Liver (tissue), 9 donors: ENCODE data around the gene CCDC61. TPM values are rescaled to one million over a fixed set of nuclear protein-coding genes. Genes with fewer than 3 reads are reported as not detected.

Experiments used
- DNase-seq: peaks from one replicate; pipeline ENCODE4 v3.0.0-alpha.2; 2017; ENCODE audit warnings: low spot score
- H3K27ac ChIP-seq, 2 donors: one replicate each; pipeline ENCODE4 v1.7.0; 2013; ENCODE audit warnings: inconsistent platforms in 2 of 2, low read length in 2 of 2, control low read depth in 1 of 2, low read depth in 1 of 2, mild to moderate bottlenecking in 1 of 2
- H3K27me3 ChIP-seq, 4 donors: one replicate each; pipeline versions ENCODE4 v1.6.1 to v1.7.0; 2013; ENCODE audit warnings: low read length in 3 of 4, inconsistent platforms in 1 of 4, mild to moderate bottlenecking in 1 of 4, moderate library complexity in 1 of 4; ENCODE audit not compliant: control insufficient read depth in 4 of 4, insufficient read depth in 4 of 4
- H3K36me3 ChIP-seq, 4 donors: one replicate each; pipeline versions ENCODE4 v1.6.1 to v1.7.0; 2013; ENCODE audit warnings: low read length in 3 of 4, mild to moderate bottlenecking in 3 of 4, low read depth in 1 of 4, moderate library complexity in 1 of 4; ENCODE audit not compliant: control insufficient read depth in 4 of 4, insufficient read depth in 3 of 4
- H3K4me1 ChIP-seq, 4 donors: one replicate each; pipeline versions ENCODE4 v1.6.1 to v1.7.0; 2013; ENCODE audit warnings: low read length in 3 of 4, mild to moderate bottlenecking in 3 of 4, moderate library complexity in 1 of 4; ENCODE audit not compliant: control insufficient read depth in 4 of 4, insufficient read depth in 4 of 4
- H3K4me3 ChIP-seq, 3 donors: one replicate each; pipeline versions ENCODE4 v1.6.1 to v1.7.0; 2013; ENCODE audit warnings: low read length in 3 of 3, control low read depth in 1 of 3, low read depth in 1 of 3, mild to moderate bottlenecking in 1 of 3
- H3K9ac ChIP-seq, 2 donors: one replicate each; pipeline ENCODE4 v1.7.0; 2013; ENCODE audit warnings: low read length in 2 of 2, mild to moderate bottlenecking in 2 of 2, moderate library complexity in 2 of 2, control low read depth in 1 of 2, low read depth in 1 of 2
- H3K9me3 ChIP-seq, 4 donors: one replicate each; pipeline versions ENCODE4 v1.6.1 to v1.7.0; 2013; ENCODE audit warnings: low read length in 3 of 4; ENCODE audit not compliant: control insufficient read depth in 4 of 4
- EGR1 ChIP-seq, 2 donors: IDR thresholded peaks; 2 replicates each; pipeline ENCODE4 v1.6.1; 2016 to 2018; ENCODE audit warnings: antibody characterized with exemption in 2 of 2, low read depth in 2 of 2
- FOXA1 ChIP-seq: IDR thresholded peaks from 2 replicates; pipeline ENCODE4 v1.6.1; 2016; ENCODE audit warnings: antibody characterized with exemption
- FOXA2 ChIP-seq: IDR thresholded peaks from 2 replicates; pipeline ENCODE4 v1.6.1; 2016; ENCODE audit warnings: antibody characterized with exemption
- GABPA ChIP-seq, 2 donors: IDR thresholded peaks in 1 of 2; conservative IDR thresholded peaks in 1 of 2; 2 replicates each; pipeline ENCODE4 v1.6.1; 2016; ENCODE audit warnings: antibody characterized with exemption in 2 of 2, mild to moderate bottlenecking in 1 of 2, moderate library complexity in 1 of 2
- JUND ChIP-seq, 2 donors: IDR thresholded peaks; 2 replicates each; pipeline ENCODE4 v1.6.1; 2016; ENCODE audit warnings: antibody characterized with exemption in 2 of 2
- NR2F2 ChIP-seq: IDR thresholded peaks from 2 replicates; pipeline ENCODE4 v1.6.1; 2016; ENCODE audit warnings: antibody characterized with exemption
- RXRA ChIP-seq, 2 donors: IDR thresholded peaks; 2 replicates each; pipeline ENCODE4 v1.6.1; 2017 to 2018; ENCODE audit warnings: antibody characterized with exemption in 2 of 2, mild to moderate bottlenecking in 1 of 2
- SP1 ChIP-seq: IDR thresholded peaks from 2 replicates; pipeline ENCODE4 v1.6.1; 2018; ENCODE audit warnings: antibody characterized with exemption, mild to moderate bottlenecking
- YY1 ChIP-seq: IDR thresholded peaks from 2 replicates; pipeline ENCODE4 v1.6.1; 2016; ENCODE audit warnings: antibody characterized with exemption, mild to moderate bottlenecking
- WGBS: extraction: QIAGEN DNeasy Blood & Tissue Kit; methylation state at CpG from one replicate; pipeline ENCODE4 v1.1.7; 2013; 5-methylcytosine and 5-hydroxymethylcytosine counted together
- polyA plus RNA-seq, 2 donors: library from polyadenylated mRNA; stranded (reverse) in 1 of 2; unstranded in 1 of 2; fragments of 200-250 nt in 1 of 2; fragments of >200 nt in 1 of 2; fragmentation: Nextera tagmentation in 1 of 2; extraction: Ambion mirVana in 1 of 2; gene quantifications; one replicate each; pipeline versions ENCODE4 v1.2.1 to v1.2.3, GENCODE V29; 2013 to 2015
- total RNA-seq, 2 donors: library from RNA; depleted of rRNA; stranded (reverse); fragments of >200 nt; gene quantifications; one replicate each; pipeline ENCODE4 v1.2.3, GENCODE V29; 2014
- TF ChIP-seq, protein P1 (sequence below): IDR thresholded peaks from 2 replicates; pipeline ENCODE4 v1.6.1; 2016; ENCODE audit warnings: antibody characterized with exemption
- TF ChIP-seq, protein P2 (sequence below): IDR thresholded peaks from 2 replicates; pipeline ENCODE4 v1.6.1; 2016; ENCODE audit warnings: antibody characterized with exemption
- TF ChIP-seq, protein P3 (sequence below): fragments of 150-350 bp; IDR thresholded peaks from 2 replicates; pipeline ENCODE4 v1.5.1; 2017; ENCODE audit warnings: improper control_type of control experiment, low read depth, low read length; ENCODE audit not compliant: missing input control
- TF ChIP-seq, protein P4 (sequence below): IDR thresholded peaks from 2 replicates; pipeline ENCODE4 v1.6.1; 2016; ENCODE audit warnings: antibody characterized with exemption, mild to moderate bottlenecking
- TF ChIP-seq, protein P5 (sequence below): IDR thresholded peaks from 2 replicates; pipeline ENCODE4 v1.6.1; 2016; ENCODE audit warnings: antibody characterized with exemption
- donor health status: healthy.
- donor health status: healthy.
- donor health status: healthy.
- donor health status: healthy.
- donor health status: healthy.

The CCDC61 gene
- total and polyA plus RNA-seq, 4 donors: 1.7 to 6.3 (median 2.9) TPM

DNA sequence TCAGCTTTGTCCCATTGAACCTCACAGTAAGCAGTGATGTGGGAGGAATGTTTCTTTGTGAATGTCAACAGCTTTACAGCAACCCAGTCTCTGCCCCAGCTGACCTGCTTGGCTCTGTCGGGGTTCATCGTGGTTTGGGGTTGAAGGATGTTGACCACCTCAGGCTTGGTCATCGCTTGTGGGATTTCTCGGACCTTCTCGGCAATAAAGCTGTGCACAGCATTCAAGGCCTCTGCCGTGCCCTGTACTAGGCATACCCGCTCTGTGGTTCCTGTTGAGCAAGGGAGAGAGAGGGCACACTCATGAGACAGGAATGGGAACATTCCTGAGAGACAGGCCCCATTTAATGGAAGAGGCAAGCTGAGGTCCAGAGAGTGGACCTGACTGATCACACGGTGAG lies 41.6 kb upstream of the CCDC61 start (continued):
- no peak for TF ChIP-seq NR2F2
- TF ChIP-seq, protein P1, sequence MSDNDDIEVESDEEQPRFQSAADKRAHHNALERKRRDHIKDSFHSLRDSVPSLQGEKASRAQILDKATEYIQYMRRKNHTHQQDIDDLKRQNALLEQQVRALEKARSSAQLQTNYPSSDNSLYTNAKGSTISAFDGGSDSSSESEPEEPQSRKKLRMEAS: no peak
- TF ChIP-seq JUND (IDR thresholded peaks at IDR 0.05): no peak
- no peak for TF ChIP-seq FOXA2
- TF ChIP-seq, protein P2, sequence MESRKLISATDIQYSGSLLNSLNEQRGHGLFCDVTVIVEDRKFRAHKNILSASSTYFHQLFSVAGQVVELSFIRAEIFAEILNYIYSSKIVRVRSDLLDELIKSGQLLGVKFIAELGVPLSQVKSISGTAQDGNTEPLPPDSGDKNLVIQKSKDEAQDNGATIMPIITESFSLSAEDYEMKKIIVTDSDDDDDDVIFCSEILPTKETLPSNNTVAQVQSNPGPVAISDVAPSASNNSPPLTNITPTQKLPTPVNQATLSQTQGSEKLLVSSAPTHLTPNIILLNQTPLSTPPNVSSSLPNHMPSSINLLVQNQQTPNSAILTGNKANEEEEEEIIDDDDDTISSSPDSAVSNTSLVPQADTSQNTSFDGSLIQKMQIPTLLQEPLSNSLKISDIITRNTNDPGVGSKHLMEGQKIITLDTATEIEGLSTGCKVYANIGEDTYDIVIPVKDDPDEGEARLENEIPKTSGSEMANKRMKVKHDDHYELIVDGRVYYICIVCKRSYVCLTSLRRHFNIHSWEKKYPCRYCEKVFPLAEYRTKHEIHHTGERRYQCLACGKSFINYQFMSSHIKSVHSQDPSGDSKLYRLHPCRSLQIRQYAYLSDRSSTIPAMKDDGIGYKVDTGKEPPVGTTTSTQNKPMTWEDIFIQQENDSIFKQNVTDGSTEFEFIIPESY: no peak

DNA sequence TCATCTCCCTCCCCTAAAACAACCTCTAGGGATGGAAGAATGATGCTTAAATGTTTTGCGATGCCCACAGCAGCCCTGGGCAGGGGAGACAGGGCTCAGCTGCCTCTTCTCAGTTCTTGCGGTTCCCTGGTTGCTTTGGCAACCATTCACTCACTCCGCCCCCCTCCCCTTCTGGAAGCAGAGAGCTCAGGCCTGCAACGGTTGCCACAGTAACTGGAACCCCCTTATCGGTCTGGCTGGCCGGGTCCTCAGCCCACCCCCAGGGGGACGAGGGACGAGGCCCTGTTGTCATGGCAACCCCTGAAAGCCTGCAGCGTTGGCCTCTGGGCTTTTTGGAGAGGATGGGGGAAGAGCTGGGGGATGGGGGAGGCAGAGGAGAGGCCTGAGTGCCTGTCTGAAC lies 41.1 kb upstream of the CCDC61 start:
- H3K4me1 ChIP-seq: peaks cover 0 to 7% (median 3%) of the 10 kb centered on the region in 4 donors
- H3K36me3 ChIP-seq: no peaks in the 10 kb centered on the region
- H3K27me3 ChIP-seq: peaks cover 0 to 4% (median 0%) of the 10 kb centered on the region in 4 donors
- H3K27ac ChIP-seq: no peak overlapping the region
- no peak overlapping the region for H3K9ac ChIP-seq
- TF ChIP-seq YY1 (no peak), EGR1 (IDR thresholded peaks at IDR 0.05; ENCODE audit: low read depth in 2 of 2) (no peak), FOXA2 (no peak), NR2F2 (no peak), RXRA (IDR thresholded peaks at IDR 0.05) (no peak), GABPA (IDR thresholded peaks at IDR 0.05 in 1 of 2, conservative IDR thresholded peaks at IDR 0.05 in 1 of 2) (no peak), SP1 (no peak), JUND (IDR thresholded peaks at IDR 0.05) (no peak), FOXA1 (no peak)
- TF ChIP-seq, protein P3, sequence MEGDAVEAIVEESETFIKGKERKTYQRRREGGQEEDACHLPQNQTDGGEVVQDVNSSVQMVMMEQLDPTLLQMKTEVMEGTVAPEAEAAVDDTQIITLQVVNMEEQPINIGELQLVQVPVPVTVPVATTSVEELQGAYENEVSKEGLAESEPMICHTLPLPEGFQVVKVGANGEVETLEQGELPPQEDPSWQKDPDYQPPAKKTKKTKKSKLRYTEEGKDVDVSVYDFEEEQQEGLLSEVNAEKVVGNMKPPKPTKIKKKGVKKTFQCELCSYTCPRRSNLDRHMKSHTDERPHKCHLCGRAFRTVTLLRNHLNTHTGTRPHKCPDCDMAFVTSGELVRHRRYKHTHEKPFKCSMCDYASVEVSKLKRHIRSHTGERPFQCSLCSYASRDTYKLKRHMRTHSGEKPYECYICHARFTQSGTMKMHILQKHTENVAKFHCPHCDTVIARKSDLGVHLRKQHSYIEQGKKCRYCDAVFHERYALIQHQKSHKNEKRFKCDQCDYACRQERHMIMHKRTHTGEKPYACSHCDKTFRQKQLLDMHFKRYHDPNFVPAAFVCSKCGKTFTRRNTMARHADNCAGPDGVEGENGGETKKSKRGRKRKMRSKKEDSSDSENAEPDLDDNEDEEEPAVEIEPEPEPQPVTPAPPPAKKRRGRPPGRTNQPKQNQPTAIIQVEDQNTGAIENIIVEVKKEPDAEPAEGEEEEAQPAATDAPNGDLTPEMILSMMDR: no peak
- TF ChIP-seq, protein P1: no peak
- TF ChIP-seq, protein P4, sequence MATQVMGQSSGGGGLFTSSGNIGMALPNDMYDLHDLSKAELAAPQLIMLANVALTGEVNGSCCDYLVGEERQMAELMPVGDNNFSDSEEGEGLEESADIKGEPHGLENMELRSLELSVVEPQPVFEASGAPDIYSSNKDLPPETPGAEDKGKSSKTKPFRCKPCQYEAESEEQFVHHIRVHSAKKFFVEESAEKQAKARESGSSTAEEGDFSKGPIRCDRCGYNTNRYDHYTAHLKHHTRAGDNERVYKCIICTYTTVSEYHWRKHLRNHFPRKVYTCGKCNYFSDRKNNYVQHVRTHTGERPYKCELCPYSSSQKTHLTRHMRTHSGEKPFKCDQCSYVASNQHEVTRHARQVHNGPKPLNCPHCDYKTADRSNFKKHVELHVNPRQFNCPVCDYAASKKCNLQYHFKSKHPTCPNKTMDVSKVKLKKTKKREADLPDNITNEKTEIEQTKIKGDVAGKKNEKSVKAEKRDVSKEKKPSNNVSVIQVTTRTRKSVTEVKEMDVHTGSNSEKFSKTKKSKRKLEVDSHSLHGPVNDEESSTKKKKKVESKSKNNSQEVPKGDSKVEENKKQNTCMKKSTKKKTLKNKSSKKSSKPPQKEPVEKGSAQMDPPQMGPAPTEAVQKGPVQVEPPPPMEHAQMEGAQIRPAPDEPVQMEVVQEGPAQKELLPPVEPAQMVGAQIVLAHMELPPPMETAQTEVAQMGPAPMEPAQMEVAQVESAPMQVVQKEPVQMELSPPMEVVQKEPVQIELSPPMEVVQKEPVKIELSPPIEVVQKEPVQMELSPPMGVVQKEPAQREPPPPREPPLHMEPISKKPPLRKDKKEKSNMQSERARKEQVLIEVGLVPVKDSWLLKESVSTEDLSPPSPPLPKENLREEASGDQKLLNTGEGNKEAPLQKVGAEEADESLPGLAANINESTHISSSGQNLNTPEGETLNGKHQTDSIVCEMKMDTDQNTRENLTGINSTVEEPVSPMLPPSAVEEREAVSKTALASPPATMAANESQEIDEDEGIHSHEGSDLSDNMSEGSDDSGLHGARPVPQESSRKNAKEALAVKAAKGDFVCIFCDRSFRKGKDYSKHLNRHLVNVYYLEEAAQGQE: no peak
- TF ChIP-seq, protein P5, sequence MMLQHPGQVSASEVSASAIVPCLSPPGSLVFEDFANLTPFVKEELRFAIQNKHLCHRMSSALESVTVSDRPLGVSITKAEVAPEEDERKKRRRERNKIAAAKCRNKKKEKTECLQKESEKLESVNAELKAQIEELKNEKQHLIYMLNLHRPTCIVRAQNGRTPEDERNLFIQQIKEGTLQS: no peak
- TF ChIP-seq, protein P2: no peak
- no peak for DNase-seq
- peaks cover 0 to 7% (median 3%) of the 10 kb centered on the region in 4 donors for H3K9me3 ChIP-seq
- no peak overlapping the region for H3K4me3 ChIP-seq
- 41% methylated on average over 9 of the region's 9 CpGs for WGBS
